GM23248 (cell line): ENCODE data around the gene DDX47.

Experiments used
- EZH2 ChIP-seq: fragments of 200-600 bp; sonication (generic); IDR thresholded peaks from 2 replicates; pipeline ENCODE4 v1.6.1; 2018; ENCODE audit warnings: antibody characterized with exemption, mild to moderate bottlenecking; ENCODE audit not compliant: insufficient read depth, poor library complexity, severe bottlenecking
- EZH2phosphoT487 ChIP-seq: fragments of 200-600 bp; sonication (generic); IDR thresholded peaks from 2 replicates; pipeline ENCODE4 v1.6.1; 2018; ENCODE audit warnings: antibody characterized with exemption, moderate library complexity, mild to moderate bottlenecking, low read depth; ENCODE audit not compliant: insufficient read depth

- TF ChIP-seq EZH2phosphoT487 (no peak), EZH2 (no peak)
Observed at GRCh38 chr12:12839003-12839395, 25.9 kb downstream of the DDX47 start.
